Superior temporal gyrus (tissue), 1 donor: ENCODE results near the gene ABCA3.

Experiments
- DNase-seq: peaks from one replicate; pipeline ENCODE4 v3.0.0-alpha.2; 2016; ENCODE audit errors: extremely low spot score

ABCA3 gene

GRCh38 chr16:2357331-2357730, 16.8 kb upstream of the ABCA3 start:
- DNase-seq = no peak

- no peak for DNase-seq
Measured at GRCh38 chr16:2350500-2350899, 10.0 kb upstream of the ABCA3 start.

- no peak for DNase-seq
Measured at GRCh38 chr16:2343211-2343610, 2.7 kb upstream of the ABCA3 start.

GRCh38 chr16:2341456-2342447, 1.2 kb upstream of the ABCA3 start:
- no peak for DNase-seq

GRCh38 chr16:2339521-2340484, 725 bp downstream of the ABCA3 start:
- DNase-seq = peak; percentile 67

- no peak for DNase-seq
Measured at GRCh38 chr16:2337431-2338296, 2.9 kb downstream of the ABCA3 start.

- no peak for DNase-seq
Measured at GRCh38 chr16:2335286-2335895, 5.1 kb downstream of the ABCA3 start.

GRCh38 chr16:2333772-2334379, 6.7 kb downstream of the ABCA3 start:
- no peak for DNase-seq

GRCh38 chr16:2333231-2333630, 7.3 kb downstream of the ABCA3 start:
- no peak for DNase-seq

- DNase-seq = no peak
Measured at GRCh38 chr16:2331931-2332267, 8.6 kb downstream of the ABCA3 start.

- DNase-seq = no peak
Measured at GRCh38 chr16:2331199-2331930, 9.2 kb downstream of the ABCA3 start.

- no peak for DNase-seq
Measured at GRCh38 chr16:2329532-2329931, 11.0 kb downstream of the ABCA3 start.

- DNase-seq = no peak
Measured at GRCh38 chr16:2328428-2328827, 12.1 kb downstream of the ABCA3 start.

GRCh38 chr16:2326191-2326590, 14.3 kb downstream of the ABCA3 start:
- no peak for DNase-seq

GRCh38 chr16:2325791-2326190, 14.7 kb downstream of the ABCA3 start:
- no peak for DNase-seq

GRCh38 chr16:2325181-2325580, 15.3 kb downstream of the ABCA3 start:
- DNase-seq = no peak

GRCh38 chr16:2324296-2324859, 16.1 kb downstream of the ABCA3 start:
- no peak for DNase-seq

GRCh38 chr16:2323701-2324100, 16.8 kb downstream of the ABCA3 start:
- DNase-seq = no peak

- no peak for DNase-seq
Measured at GRCh38 chr16:2319606-2320005, 20.9 kb downstream of the ABCA3 start.
